SW480 (cell line): ENCODE results near the gene SARDH.
A peak's percentile ranks its signal among the peaks of the same experiment; 100 is the strongest.
"Not testable (repeated sequence)": the region's sequence is repeated elsewhere in the genome, so short reads cannot be mapped to it uniquely, and the experiment has no call there.

ENCODE experiments used
- DNase-seq: peaks from one replicate; pipeline ENCODE4 v3.0.0-alpha.2; 2016; ENCODE audit warnings: low spot score

Gene SARDH

DNA sequence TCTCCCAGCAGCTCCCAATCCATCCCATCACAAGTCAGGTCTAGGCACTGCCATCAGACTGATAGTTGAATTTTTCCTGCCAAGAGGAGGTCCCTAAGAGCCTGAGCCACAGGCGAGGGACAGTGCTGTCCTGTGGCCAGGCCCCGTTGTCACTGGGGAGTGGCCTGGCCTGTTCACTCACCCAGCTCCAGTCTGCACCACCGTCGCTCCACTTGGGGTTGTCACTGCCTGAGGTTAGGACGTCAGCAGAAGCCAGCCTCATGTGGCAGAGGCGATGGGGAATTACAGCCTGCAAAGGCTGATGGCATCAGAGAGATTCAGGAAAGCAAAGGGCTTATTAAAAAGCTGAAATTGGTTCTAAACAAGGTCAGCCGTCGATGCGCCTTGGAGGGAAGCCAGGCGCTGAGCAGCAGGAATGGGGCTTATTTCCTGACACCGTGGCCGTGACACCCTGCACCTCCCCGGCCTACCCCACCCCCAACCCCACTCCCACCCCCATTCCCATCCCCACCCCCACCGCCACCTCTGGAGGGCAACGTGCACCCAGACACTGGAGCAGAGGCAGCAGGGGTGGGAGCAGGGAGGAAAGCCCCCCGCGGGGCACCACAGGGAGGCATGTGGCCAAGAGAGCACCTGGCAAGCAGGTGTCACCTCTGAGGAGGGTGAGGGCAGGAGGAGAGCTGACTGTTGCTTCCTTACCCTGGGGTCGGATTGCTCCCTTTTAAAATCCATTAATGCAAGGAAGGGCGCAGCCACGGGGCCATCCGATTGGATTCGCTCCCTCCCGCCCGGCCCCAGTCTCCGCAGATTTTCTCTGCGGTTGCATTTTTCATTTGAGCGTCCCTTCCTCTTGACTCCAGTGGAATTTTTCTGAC lies 105.1 kb downstream of the SARDH start:
- peak; percentile 53 for DNase-seq

GRCh38 chr9:133631111-133631510 lies 107.0 kb downstream of the SARDH start:
- DNase-seq: no peak

DNA sequence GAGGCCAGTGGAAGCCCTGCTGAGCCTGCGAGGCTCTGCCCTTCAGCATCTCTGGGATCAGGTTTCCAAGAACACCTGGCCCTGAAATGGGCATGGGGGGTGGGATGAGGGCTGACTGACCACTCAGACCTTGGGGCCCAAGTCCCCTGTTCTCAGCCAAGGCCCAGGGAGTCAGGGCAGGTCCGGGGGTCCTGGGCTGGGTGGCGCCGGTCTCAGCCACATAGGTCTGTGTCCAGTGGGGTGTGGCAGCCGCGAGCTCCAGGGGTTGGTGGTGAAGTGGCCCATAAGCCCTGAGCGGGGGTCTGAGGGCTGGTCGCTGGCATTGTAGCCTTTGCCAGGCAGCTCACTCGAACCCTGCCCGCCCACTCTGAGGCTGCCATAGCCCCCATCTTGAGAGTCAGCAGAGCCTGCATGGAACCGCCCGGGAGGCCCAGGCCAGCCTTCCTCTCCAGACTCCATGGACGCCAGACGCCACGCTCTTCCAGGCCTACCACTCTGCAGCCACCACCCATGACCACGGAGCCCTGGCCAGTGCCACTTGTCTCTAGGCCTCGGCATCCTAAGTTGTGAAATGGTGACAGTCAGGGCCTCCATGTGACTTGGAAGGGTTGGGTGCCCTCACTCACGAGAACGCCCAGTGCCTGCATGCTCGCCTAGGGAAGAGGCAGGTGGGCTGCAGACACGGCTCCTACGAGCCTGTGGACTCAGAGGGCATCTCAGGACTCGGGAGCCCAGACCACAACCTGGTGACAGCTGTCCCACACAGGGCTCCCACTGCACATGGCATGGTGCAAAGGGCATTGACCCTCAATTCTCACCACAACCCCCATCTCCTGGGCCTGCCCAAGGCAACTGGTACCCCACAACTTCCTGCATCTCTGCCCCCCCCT lies 108.7 kb downstream of the SARDH start:
- no peak for DNase-seq

- no peak for DNase-seq
These were observed 109.4 kb downstream of the SARDH start for GRCh38 chr9:133628766-133629165.

- DNase-seq: no peak
These were observed 110.8 kb downstream of the SARDH start for GRCh38 chr9:133627341-133627740.

- not testable (repeated sequence) for DNase-seq
These were observed 112.1 kb downstream of the SARDH start for GRCh38 chr9:133626008-133626407.

DNA sequence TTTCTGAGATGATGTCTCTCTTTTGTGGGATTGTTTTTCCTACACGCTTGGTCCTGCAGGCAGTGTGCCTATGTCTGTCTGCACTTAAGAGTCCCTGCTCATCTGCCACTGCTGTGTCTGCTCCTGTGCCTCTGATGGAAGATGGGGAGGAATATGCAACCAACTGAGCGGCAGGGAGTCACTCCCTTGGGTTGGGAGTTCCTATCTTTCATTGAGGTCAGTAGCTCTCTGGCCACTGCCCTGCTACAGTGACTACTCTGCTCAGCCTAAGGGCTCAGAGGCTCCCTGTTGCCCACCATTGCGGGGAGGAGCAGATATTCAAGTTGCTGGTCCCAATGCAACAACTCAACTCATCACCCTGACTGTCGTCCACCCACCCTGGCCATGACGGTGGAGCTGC lies 115.6 kb downstream of the SARDH start:
- DNase-seq: no peak

GRCh38 chr9:133621725-133622267 lies 116.4 kb downstream of the SARDH start:
- no peak for DNase-seq

GRCh38 chr9:133619791-133620190 lies 118.4 kb downstream of the SARDH start:
- peak; percentile 62 for DNase-seq

- DNase-seq: peak; percentile 77
These were observed 119.4 kb downstream of the SARDH start for GRCh38 chr9:133618726-133619125.

DNA sequence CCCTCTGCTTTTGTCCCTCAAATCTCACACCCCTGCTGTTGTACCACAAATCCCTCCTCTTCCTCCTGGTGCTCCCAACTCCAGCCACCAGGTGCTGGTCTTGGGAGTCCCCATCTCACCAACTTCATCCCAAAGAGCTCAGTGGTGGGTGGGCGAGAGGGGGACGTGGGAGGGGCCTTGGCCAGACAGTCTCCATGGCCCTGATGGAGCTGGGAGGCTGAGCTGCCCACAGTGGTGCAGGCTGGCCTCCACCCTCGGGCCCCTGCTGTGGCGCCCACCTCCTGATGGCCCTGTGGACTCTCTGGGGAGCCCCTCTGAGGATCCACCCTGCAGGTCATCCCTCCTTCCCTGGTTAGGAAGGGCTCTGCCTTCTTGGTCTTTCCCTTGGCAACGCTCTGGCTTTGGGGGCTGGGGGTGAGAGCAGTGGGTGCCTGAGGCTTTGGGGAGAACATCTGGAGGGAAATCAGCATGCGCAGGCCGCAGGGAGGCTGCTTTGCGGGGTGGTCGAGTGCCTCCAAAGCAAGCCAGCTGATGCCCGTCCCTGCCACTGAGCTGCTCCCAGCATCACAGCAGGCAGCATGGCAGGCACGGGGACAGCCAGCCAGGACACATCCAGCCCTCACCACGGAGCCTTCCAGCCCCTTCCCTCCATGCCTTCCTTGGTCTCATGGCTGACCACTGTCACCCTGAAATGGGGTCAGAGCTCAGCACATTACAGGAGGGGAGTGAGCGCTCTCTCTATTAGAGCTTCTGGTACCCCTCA lies 121.3 kb downstream of the SARDH start:
- DNase-seq: no peak

- DNase-seq: no peak
These were observed 122.5 kb downstream of the SARDH start for GRCh38 chr9:133615606-133616188.

DNA sequence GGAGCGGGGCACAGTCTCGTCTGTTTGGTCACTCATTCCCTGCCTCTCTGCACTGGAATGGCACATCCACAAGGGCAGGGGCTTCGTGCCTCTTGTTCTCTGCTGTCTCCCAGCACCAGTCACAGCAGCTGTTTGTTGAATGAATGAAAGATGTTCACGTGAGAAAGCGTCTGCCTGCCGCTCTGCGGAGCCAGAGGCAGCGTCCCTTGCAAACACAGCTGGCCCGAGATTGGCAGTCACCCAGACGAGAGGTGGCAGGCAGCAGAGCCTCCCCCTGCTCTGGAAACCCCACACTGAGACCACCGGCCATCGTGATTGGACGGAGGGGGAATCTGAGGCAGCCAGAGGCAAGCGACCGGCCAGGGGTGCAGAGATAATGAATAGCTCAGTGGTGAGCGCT lies 123.0 kb downstream of the SARDH start:
- no peak for DNase-seq

DNA sequence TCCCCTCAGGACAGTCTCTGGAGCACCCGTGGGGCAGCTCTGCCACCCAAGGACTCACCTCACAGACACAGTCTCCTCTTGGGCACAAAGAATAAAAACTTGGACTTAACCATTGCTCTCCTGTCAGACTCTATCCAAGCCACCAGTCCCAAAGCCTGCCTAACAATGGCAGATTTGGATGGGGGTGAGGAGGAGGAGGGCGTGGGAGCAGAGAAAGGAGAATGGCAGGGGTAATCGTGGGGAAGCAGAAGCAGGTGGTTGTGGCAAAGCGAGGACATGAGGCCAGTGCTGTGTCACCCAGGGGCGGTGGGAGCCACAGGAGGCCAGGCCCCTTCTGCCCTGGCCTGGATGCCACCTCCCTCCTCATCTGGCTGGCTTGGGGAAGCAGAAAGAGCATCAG lies 123.5 kb downstream of the SARDH start:
- no peak for DNase-seq

GRCh38 chr9:133614056-133614455 lies 124.1 kb downstream of the SARDH start:
- DNase-seq: no peak
